ENCODE data around the gene TLL2.

The TLL2 gene

GRCh38 chr10:96357038-96357620 lies 156.6 kb downstream of the TLL2 start:
- TF ChIP-seq NFIC (IDR thresholded peaks at IDR 0.05): no peak
- TF ChIP-seq TEAD4 (IDR thresholded peaks at IDR 0.05): no peak

- TF ChIP-seq TCF12 (IDR thresholded peaks at IDR 0.05; ENCODE audit: low read depth) (no peak), USF1 (IDR thresholded peaks at IDR 0.05) (no peak), ZBTB7A (IDR thresholded peaks at IDR 0.05; ENCODE audit: low read depth) (no peak), YY1 (IDR thresholded peaks at IDR 0.05; ENCODE audit: low read depth) (no peak), RAD21 (IDR thresholded peaks at IDR 0.05; ENCODE audit: low read depth) (no peak), CREB1 (IDR thresholded peaks at IDR 0.05; ENCODE audit: low read depth) (no peak), FOXM1 (IDR thresholded peaks at IDR 0.05; ENCODE audit: borderline replicate concordance, low read depth) (no peak), REST (IDR thresholded peaks at IDR 0.05; ENCODE audit: low read depth) (no peak), CEBPB (IDR thresholded peaks at IDR 0.05) (no peak), TEAD4 (IDR thresholded peaks at IDR 0.05) (no peak), EP300 (IDR thresholded peaks at IDR 0.05; ENCODE audit: borderline replicate concordance) (no peak)
These were observed 161.1 kb downstream of the TLL2 start for GRCh38 chr10:96352582-96352981.

- TF ChIP-seq CREB1 (IDR thresholded peaks at IDR 0.05; ENCODE audit: low read depth): no peak
- TF ChIP-seq FOXM1 (IDR thresholded peaks at IDR 0.05; ENCODE audit: borderline replicate concordance, low read depth): no peak
- TF ChIP-seq REST (IDR thresholded peaks at IDR 0.05; ENCODE audit: low read depth): no peak
- no peak for TF ChIP-seq USF1 (IDR thresholded peaks at IDR 0.05)
- no peak for TF ChIP-seq ZBTB7A (IDR thresholded peaks at IDR 0.05; ENCODE audit: low read depth)
- no peak for TF ChIP-seq YY1 (IDR thresholded peaks at IDR 0.05; ENCODE audit: low read depth)
- TF ChIP-seq TEAD4 (IDR thresholded peaks at IDR 0.05): no peak
- TF ChIP-seq TCF12 (IDR thresholded peaks at IDR 0.05; ENCODE audit: low read depth): no peak
- TF ChIP-seq EGR1 (IDR thresholded peaks at IDR 0.05): no peak
- TF ChIP-seq CEBPB (IDR thresholded peaks at IDR 0.05): no peak
These were observed 161.7 kb downstream of the TLL2 start for GRCh38 chr10:96352027-96352426.

- TF ChIP-seq TCF12 (IDR thresholded peaks at IDR 0.05; ENCODE audit: low read depth) (no peak), USF1 (IDR thresholded peaks at IDR 0.05) (no peak), MAX (IDR thresholded peaks at IDR 0.05) (no peak), EGR1 (IDR thresholded peaks at IDR 0.05) (no peak), EP300 (IDR thresholded peaks at IDR 0.05; ENCODE audit: borderline replicate concordance) (no peak), REST (IDR thresholded peaks at IDR 0.05; ENCODE audit: low read depth) (no peak), TAF1 (IDR thresholded peaks at IDR 0.05; ENCODE audit: low read depth) (no peak)
These were observed 167.4 kb downstream of the TLL2 start for GRCh38 chr10:96346295-96346694.

- no peak for TF ChIP-seq REST (IDR thresholded peaks at IDR 0.05; ENCODE audit: low read depth)
- TF ChIP-seq CEBPB (IDR thresholded peaks at IDR 0.05): no peak
- no peak for TF ChIP-seq CREB1 (IDR thresholded peaks at IDR 0.05; ENCODE audit: low read depth)
- no peak for TF ChIP-seq YY1 (IDR thresholded peaks at IDR 0.05; ENCODE audit: low read depth)
- TF ChIP-seq EP300 (IDR thresholded peaks at IDR 0.05; ENCODE audit: borderline replicate concordance): no peak
- no peak for TF ChIP-seq FOXM1 (IDR thresholded peaks at IDR 0.05; ENCODE audit: borderline replicate concordance, low read depth)
- TF ChIP-seq RAD21 (IDR thresholded peaks at IDR 0.05; ENCODE audit: low read depth): no peak
- no peak for TF ChIP-seq ZBTB7A (IDR thresholded peaks at IDR 0.05; ENCODE audit: low read depth)
- TF ChIP-seq EGR1 (IDR thresholded peaks at IDR 0.05): no peak
- TF ChIP-seq USF1 (IDR thresholded peaks at IDR 0.05): no peak
- TF ChIP-seq TCF12 (IDR thresholded peaks at IDR 0.05; ENCODE audit: low read depth): no peak
- TF ChIP-seq TEAD4 (IDR thresholded peaks at IDR 0.05): no peak
- TF ChIP-seq TAF1 (IDR thresholded peaks at IDR 0.05; ENCODE audit: low read depth): no peak
- TF ChIP-seq NFIC (IDR thresholded peaks at IDR 0.05): no peak
These were observed 168.5 kb downstream of the TLL2 start for GRCh38 chr10:96345222-96345621.
